ENCODE measurements around the gene EP400.
"Not testable (repeated sequence)": the region's sequence is repeated elsewhere in the genome, so short reads cannot be mapped to it uniquely, and the experiment has no call there.

EP400 gene

DNA sequence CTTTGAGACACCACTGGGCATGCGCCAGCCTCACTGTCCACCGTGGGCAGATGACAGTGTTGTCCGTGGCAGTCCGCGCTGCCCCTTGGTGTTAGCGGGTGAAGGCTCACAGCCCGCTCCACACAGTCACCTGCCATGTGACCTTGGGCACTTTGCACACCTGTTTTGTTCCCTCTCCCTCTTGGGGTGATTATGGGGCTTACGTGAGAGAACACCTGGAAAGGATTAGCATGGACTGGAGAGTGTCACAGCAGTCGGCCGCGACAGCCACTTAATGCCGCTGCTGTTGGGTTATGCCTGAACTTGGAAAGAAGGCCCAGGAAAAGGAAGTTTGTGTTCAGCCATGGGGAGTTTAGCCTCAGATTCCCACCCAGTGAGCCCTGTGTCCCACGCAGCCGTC lies 100.1 kb downstream of the EP400 start:
- FAIRE-seq, result no peak
- TF ChIP-seq POLR2A (IDR thresholded peaks at IDR 0.05; ENCODE audit: low read depth, low read length), result no peak
- no peak for TF ChIP-seq SPI1 (IDR thresholded peaks at IDR 0.05; ENCODE audit: low read depth, low read length)
- no peak for TF ChIP-seq TAF1 (IDR thresholded peaks at IDR 0.05; ENCODE audit: low read depth, low read length)
- no peak for TF ChIP-seq POLR2AphosphoS5 (IDR thresholded peaks at IDR 0.05; ENCODE audit: low read depth, low read length)
- no peak for TF ChIP-seq POU2F2 (IDR thresholded peaks at IDR 0.05; ENCODE audit: low read depth, low read length)
- TF ChIP-seq PAX5 (IDR thresholded peaks at IDR 0.05; ENCODE audit: insufficient read depth, low read length, severe bottlenecking), result no peak
- DNase-seq (ENCODE audit: insufficient read length, low spot score), result no peak

DNA sequence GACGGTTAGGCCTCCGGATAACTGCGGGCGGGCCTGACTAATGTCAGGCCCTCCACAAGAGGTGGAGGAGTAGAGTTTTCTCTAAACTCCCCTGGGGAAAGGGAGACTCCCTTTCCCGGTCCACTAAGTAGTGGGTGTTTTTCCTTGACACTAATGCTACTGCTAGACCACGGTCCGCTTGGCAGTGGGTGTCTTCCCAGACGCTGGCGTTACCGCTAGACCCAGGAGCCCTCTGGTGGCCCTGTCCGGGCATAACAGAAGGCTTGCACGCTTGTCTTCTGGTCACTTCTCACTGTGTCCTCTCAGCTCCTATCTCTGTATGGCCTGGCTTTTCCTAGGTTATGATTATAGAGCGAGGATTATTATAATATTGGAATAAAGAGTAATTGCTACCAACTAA lies 102.0 kb downstream of the EP400 start:
- DNase-seq (ENCODE audit: insufficient read length, low spot score); FAIRE-seq: not testable (repeated sequence)

DNA sequence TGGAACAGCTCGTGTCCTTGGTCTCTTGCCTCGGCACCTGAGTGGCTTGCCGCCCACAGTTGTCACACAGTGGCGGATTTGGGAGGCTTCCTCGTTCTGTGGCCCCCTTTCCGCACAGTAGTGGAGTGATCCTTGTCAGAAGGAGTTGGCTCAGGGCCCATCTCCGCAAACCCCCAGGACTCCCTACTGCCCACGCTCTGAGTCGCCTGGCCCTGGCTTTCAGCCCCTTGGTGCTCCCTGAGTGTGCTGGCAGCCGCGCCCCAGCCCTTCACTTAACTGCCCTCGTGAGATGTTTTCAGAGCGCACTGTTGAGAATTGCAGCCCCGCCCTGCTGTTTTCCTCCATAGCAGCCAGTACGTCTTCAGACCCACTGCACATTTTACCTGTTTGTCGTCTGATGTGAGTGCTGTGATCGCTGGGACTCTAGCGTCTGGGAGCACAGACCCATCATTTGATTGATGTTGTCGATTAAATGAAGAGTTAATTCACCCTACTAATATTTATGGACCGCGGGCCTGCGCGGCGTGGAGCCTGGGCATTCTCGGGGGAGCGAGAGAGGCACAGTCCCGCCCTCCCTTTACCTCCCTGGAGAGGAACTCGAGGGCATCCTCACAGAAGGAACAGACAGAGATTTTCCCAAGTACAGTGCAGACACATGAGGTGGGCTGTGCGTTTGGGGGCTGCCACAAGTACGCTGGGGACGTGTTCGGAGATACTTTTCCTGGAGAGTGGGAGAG lies 102.6 kb downstream of the EP400 start:
- FAIRE-seq (no peak), DNase-seq (ENCODE audit: insufficient read length, low spot score) (no peak)
- TF ChIP-seq SPI1 (IDR thresholded peaks at IDR 0.05; ENCODE audit: low read depth, low read length) (no peak), POLR2A (IDR thresholded peaks at IDR 0.05; ENCODE audit: low read depth, low read length) (no peak), POLR2AphosphoS5 (IDR thresholded peaks at IDR 0.05; ENCODE audit: low read depth, low read length) (no peak), POU2F2 (IDR thresholded peaks at IDR 0.05; ENCODE audit: low read depth, low read length) (no peak)

DNA sequence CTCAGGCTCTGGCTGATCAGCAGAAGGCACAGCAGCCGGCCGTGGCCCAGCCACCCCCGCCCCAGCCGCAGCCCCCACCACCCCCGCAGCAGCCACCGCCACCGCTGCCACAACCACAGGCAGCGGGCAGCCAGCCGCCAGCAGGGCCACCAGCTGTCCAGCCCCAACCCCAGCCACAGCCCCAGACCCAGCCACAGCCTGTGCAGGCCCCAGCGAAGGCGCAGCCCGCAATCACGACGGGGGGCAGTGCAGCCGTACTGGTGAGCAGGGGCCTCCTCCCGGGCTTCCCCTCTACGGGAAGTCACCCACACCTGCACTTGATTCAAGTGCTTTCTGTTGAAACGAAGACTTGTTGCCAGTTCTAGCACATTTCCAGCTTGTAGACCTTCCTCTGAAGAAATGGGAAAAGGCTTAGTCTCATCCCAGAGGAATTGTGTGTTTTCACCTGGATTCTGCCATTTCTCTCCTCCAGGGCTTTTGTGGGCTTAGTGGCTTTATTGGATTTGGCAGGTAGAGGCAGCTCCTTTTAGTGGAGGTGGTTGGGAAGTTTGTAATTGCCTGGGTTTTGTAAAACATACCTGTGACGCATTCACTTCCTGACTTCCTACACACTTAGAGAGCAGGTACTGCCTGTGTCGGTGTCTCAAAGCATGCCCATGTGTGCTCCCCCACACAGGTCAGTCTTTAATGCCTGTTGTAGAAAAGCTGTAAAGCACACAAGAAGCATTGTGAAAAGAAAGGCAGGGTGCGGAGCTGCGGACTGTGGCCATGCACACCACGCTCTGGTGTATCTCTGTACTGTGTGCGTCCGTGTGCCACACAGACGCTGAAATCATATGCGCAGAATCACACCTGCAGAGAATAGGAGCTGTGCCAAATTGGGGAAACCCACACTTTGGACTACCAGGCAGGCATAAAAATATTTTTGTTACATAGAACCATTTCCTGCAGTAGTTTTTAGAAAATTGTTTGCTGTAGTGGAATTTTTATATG lies 103.9 kb downstream of the EP400 start:
- TF ChIP-seq SPI1 (IDR thresholded peaks at IDR 0.05; ENCODE audit: low read depth, low read length) (no peak), POU2F2 (IDR thresholded peaks at IDR 0.05; ENCODE audit: low read depth, low read length) (no peak), POLR2AphosphoS5 (IDR thresholded peaks at IDR 0.05; ENCODE audit: low read depth, low read length) (no peak), POLR2A (IDR thresholded peaks at IDR 0.05; ENCODE audit: low read depth, low read length) (no peak), PAX5 (IDR thresholded peaks at IDR 0.05; ENCODE audit: insufficient read depth, low read length, severe bottlenecking) (no peak), TAF1 (IDR thresholded peaks at IDR 0.05; ENCODE audit: low read depth, low read length) (no peak)
- no peak for DNase-seq (ENCODE audit: insufficient read length, low spot score)
- FAIRE-seq, result no peak

DNA sequence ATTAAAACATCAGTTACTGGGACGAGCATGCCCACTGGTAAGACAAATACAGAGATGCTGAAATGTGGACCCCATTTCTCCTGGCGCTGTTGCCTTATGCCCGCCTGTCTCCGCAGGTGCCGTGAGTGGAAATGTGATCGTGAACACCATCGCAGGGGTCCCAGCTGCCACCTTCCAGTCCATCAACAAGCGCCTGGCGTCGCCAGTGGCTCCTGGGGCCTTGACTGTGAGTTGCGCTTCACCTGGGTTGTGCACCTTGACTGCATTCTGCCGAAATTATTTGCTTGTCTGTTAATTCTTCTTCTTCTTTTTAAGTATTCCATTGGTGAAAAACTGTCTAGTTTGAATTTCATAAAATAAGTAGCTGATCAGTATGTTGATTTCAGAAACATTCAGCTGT lies 105.2 kb downstream of the EP400 start:
- TF ChIP-seq PAX5 (IDR thresholded peaks at IDR 0.05; ENCODE audit: insufficient read depth, low read length, severe bottlenecking), result no peak
- DNase-seq (ENCODE audit: insufficient read length, low spot score) (no peak), FAIRE-seq (no peak)

DNA sequence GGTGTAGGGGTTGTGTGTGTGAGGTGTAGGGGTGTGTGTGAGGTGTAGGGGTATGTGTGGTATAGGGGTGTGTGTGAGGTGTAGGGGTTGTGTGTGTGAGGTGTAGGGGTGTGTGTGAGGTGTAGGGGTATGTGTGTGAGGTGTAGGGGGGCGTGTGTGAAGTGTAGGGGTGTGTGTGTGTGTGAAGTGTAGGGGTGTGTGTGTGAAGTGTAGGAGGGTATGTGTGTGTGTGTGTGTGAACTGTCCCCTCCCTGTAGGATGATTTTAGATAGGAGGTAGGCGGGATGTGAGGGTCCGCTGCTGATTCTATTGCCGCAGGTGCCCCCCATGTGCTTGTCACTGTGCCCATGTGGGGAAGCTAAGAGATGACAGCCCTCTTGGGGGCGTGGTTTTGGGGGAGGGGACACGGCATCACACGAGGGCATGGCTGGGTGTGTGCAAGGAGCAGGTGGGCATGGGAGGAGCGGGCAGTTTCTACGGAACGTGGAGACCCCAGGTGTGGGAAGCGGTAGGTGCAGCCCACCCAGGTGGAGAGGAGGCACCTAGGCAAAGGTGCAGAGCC lies 105.9 kb downstream of the EP400 start:
- FAIRE-seq (peak; percentile 96), DNase-seq (ENCODE audit: insufficient read length, low spot score) (no peak)
- TF ChIP-seq SPI1 (IDR thresholded peaks at IDR 0.05; ENCODE audit: low read depth, low read length) (no peak), POU2F2 (IDR thresholded peaks at IDR 0.05; ENCODE audit: low read depth, low read length) (no peak), POLR2AphosphoS5 (IDR thresholded peaks at IDR 0.05; ENCODE audit: low read depth, low read length) (no peak), POLR2A (IDR thresholded peaks at IDR 0.05; ENCODE audit: low read depth, low read length) (no peak), PAX5 (IDR thresholded peaks at IDR 0.05; ENCODE audit: insufficient read depth, low read length, severe bottlenecking) (no peak), TAF1 (IDR thresholded peaks at IDR 0.05; ENCODE audit: low read depth, low read length) (no peak)

DNA sequence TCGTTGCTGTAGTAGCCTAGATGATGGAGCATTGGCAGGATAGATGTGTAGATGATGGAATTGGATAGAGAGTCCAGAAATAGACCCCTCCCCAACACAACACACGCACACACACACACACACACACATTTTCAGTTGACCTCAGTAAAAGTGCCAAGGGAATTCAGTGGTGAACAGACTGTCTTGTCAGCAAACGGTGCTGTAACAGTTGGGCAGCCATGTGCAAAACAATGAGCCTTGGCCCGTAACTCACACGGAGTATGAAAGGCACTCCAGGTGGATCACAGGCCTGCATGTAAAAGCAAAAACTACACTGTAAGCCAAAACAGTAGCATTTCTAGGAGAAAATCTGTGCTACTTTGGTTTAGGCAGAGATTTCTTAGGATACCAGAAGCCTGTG lies 106.6 kb downstream of the EP400 start:
- FAIRE-seq (peak; percentile 74), DNase-seq (ENCODE audit: insufficient read length, low spot score) (no peak)
- no peak for TF ChIP-seq TAF1 (IDR thresholded peaks at IDR 0.05; ENCODE audit: low read depth, low read length)
- no peak for TF ChIP-seq POLR2A (IDR thresholded peaks at IDR 0.05; ENCODE audit: low read depth, low read length)
- TF ChIP-seq PAX5 (IDR thresholded peaks at IDR 0.05; ENCODE audit: insufficient read depth, low read length, severe bottlenecking), result no peak
- TF ChIP-seq SPI1 (IDR thresholded peaks at IDR 0.05; ENCODE audit: low read depth, low read length), result no peak
- TF ChIP-seq POLR2AphosphoS5 (IDR thresholded peaks at IDR 0.05; ENCODE audit: low read depth, low read length), result no peak
- no peak for TF ChIP-seq POU2F2 (IDR thresholded peaks at IDR 0.05; ENCODE audit: low read depth, low read length)

DNA sequence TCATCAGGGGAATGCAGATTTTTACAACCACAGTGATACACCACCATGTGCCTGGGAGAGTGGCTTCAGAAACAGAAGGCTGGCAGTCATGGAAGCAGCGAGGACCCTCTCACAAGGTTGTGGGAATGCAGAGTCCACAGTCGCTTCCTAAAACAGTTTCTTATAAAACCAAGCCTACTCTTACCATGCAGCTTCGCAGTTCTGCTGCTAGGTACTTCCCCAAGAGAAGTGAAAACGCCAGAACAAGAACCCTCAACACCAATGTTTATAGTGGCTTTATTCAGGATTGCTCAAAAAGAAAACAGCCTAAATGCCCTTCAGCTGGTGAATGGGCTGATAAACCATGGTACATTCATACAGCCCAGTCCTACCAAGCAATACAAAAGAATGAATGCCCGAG lies 107.2 kb downstream of the EP400 start:
- DNase-seq (ENCODE audit: insufficient read length, low spot score), result no peak
- TF ChIP-seq TAF1 (IDR thresholded peaks at IDR 0.05; ENCODE audit: low read depth, low read length) (no peak), POLR2A (IDR thresholded peaks at IDR 0.05; ENCODE audit: low read depth, low read length) (no peak), POU2F2 (IDR thresholded peaks at IDR 0.05; ENCODE audit: low read depth, low read length) (no peak), SPI1 (IDR thresholded peaks at IDR 0.05; ENCODE audit: low read depth, low read length) (peak; percentile 75), POLR2AphosphoS5 (IDR thresholded peaks at IDR 0.05; ENCODE audit: low read depth, low read length) (no peak), PAX5 (IDR thresholded peaks at IDR 0.05; ENCODE audit: insufficient read depth, low read length, severe bottlenecking) (no peak)
- no peak for FAIRE-seq

DNA sequence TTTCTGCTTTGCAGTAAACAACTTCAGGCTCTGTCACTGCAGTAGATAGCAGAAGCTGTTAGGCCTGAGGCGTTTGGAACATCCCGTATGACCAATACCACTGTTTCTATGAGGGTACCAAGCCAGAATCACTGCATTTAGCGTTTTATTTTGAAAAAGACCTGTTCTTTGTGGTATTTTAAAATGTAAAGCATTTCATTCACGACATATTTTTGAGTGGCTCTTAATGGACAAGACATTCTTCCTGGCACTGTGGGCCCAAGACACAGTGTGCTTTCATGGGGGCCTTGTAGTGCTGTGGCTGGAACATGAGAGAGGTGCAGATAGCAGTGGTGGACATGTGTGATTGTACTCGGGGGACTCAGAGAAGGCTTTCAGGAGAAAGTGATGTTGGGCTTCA lies 107.9 kb downstream of the EP400 start:
- no peak for TF ChIP-seq POLR2AphosphoS5 (IDR thresholded peaks at IDR 0.05; ENCODE audit: low read depth, low read length)
- no peak for TF ChIP-seq POLR2A (IDR thresholded peaks at IDR 0.05; ENCODE audit: low read depth, low read length)
- TF ChIP-seq SPI1 (IDR thresholded peaks at IDR 0.05; ENCODE audit: low read depth, low read length), result no peak
- TF ChIP-seq PAX5 (IDR thresholded peaks at IDR 0.05; ENCODE audit: insufficient read depth, low read length, severe bottlenecking), result no peak
- TF ChIP-seq POU2F2 (IDR thresholded peaks at IDR 0.05; ENCODE audit: low read depth, low read length), result no peak
- no peak for TF ChIP-seq TAF1 (IDR thresholded peaks at IDR 0.05; ENCODE audit: low read depth, low read length)
- FAIRE-seq (peak; percentile 50), DNase-seq (ENCODE audit: insufficient read length, low spot score) (no peak)

Measured in GM12891 (cell line).